GM12873 (cell line): ENCODE data around the gene UMAD1.

Source experiments
- TF ChIP-seq, protein P1 (sequence below): IDR thresholded peaks from 2 replicates; pipeline ENCODE4 v1.5.1; 2012; ENCODE audit warnings: low read depth, mild to moderate bottlenecking, moderate library complexity, low read length, control low read depth; ENCODE audit not compliant: insufficient read depth; ENCODE audit errors: missing control alignments

The UMAD1 gene

DNA sequence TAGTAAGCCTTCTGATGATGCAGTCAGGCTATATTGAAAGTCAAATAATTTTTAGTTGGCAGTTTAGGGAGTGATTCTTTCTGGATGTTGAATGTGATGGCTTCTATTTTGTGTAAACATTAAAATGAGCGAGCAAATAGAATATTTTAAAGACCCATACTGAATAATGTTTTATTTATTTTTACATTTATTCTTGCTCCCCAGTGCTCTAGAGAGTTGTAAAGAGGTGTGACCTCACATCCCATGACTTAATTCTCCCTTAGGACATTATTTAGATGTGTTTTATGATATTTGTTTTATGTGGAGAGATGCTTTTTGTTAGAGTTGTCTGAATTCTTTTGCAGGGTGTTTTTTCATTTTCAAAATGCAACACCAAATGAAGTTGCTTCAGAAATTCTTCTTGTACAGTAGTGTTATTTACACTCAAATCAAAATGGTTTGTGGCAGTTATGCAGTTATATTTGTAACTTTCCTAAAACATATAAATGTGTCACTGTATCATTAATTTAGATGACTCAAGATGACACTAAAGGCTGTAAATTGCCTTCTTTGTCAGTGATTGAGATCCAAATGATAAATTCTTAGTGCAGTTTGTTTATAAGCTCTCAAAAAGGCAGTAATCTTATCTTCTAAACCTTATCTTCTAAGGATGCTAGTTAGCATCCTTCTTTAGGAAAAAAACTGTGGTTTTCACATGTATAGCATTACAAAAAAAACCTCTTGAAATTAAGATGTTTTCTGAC, 12.4 kb downstream of the UMAD1 start:
- TF ChIP-seq, protein P1, sequence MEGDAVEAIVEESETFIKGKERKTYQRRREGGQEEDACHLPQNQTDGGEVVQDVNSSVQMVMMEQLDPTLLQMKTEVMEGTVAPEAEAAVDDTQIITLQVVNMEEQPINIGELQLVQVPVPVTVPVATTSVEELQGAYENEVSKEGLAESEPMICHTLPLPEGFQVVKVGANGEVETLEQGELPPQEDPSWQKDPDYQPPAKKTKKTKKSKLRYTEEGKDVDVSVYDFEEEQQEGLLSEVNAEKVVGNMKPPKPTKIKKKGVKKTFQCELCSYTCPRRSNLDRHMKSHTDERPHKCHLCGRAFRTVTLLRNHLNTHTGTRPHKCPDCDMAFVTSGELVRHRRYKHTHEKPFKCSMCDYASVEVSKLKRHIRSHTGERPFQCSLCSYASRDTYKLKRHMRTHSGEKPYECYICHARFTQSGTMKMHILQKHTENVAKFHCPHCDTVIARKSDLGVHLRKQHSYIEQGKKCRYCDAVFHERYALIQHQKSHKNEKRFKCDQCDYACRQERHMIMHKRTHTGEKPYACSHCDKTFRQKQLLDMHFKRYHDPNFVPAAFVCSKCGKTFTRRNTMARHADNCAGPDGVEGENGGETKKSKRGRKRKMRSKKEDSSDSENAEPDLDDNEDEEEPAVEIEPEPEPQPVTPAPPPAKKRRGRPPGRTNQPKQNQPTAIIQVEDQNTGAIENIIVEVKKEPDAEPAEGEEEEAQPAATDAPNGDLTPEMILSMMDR: no peak

DNA sequence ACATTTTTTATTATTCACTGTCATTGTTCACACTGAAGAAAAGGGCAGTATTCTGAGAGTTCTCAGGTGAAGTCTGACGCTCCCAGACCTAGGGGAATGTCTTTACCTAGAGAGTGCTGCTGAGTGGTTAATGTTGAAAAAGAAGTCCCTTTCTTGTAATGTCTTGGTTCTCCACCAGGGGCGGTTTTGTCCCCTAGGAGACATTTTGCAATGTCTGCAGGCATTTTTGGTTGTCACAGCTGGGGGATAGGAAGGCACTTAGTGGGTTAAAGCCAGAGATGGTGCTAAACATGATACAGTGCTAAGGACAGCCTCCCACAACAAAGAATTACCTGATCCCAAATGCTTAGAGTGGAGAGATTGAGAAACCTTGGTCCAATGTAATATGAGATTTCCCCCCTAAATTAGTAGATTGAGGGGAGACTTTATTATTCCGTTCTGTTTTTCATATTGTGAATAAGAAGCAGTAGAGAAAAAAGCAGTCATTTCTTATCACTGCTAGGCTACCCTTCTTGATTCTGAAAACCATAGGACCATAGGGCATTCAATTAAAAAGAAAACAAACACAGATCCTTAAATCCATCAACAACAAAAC, 13.1 kb downstream of the UMAD1 start:
- TF ChIP-seq, protein P1: peak; percentile 71

DNA sequence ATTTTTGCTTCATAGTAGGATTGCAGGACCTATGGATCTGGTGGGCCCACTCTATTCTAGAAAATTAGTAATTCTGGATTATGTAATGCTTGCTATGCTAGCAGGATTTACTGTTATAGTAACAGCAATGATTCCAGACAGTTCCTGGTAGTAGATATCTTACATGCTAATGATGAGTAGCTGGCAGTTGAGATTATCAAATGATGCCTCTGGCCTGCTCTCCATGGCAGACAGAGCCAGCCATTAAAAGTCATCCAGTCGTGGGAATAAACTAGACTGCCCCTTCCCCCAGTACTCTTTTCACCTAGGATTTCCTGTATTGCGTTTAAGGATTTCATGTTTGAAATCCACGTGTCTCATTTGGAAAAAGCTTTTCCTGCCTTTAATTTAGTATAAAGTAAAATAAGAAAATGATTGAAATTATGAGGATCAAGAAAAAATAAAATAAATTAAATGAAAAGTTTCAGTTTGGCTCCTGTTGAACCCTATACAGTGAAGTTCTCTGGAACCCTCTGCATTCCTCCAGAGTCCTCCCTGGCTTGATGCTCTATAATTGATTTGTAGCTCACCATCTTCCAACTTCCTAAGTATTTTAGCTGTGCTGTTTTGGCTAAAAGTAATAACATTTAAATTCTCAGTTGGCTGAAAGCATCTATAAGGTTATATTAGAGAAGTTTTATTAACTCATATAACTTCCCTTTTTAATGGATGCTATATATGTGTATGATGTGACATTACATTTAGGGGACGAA, 14.6 kb downstream of the UMAD1 start:
- TF ChIP-seq, protein P1: no peak

DNA sequence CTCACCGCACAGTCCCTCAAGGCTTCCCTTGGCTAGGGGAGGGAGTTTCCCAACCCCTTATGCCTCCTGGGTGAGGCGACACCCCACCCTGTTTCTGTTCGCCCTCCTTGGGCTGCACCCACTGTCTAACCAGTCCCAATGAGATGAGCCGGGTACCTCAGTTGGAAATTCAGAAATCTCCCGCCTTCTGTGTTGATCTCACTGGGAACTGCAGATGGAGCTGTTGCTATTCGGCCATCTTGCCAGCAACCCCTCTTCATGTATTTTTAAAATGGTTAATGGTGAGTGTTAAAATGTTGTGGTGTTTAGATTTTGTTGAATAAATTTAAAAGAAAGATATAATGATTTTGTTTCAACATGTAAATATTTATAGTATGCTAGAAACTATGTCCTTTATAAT, 22.0 kb downstream of the UMAD1 start:
- TF ChIP-seq, protein P1: no peak

DNA sequence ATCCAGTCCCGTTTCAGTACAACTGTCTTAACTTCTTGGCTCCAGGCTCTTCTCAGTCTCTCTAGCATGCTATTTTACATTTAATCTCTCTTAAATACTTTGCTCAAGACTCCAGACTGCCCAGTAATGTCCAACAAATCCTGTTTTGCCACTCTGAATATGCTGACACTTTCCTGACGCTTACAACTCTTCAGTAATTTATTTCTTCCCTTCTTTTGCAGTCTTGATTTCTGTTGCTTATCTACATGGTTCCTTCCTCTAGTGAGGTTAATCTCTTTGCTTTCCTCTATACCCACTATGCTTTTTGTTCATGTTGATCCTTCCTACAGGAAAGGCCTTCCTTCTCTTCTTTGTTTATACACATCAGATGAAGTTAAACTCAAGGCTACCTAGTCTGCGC, 23.7 kb downstream of the UMAD1 start:
- TF ChIP-seq, protein P1: no peak

DNA sequence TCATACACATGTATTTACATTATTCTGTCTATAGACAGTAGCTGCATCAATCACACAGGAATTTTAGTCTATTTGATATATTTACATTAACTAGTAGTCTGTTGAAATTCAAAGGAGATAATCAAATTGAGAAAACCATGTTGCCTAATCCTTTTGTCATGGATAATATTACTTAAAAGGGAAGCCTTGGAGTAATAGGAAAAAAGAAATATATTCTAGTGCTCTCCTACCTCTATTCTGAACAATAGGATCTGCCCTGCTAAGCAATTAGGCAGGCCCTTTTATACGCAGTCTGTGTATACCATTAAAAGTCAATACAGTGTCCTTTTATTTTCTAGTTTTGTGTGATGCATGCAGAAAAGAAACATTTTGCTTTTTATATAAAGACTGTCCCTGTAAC, 24.5 kb downstream of the UMAD1 start:
- TF ChIP-seq, protein P1: no peak

DNA sequence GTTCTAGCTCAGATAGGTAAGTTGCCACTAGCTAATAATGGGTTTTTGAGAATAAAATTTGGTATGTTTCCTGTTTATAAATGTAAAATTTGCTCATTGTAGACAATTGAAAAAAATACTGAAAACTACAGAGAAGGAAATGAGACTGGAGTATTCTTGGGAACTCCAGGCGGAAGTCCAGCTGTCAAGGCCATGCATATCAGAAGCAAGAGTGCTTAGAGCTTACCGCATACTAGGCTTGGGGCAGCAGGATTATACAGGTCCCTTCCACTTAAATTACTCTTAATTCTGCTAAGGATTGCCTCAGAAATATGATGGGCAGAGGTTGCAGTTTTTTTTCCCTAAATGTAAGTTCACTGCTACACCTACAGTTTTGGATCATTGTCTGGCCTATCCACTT, 26.6 kb downstream of the UMAD1 start:
- TF ChIP-seq, protein P1: no peak
